ENCODE results near the gene CCSER1. TPM values are rescaled to one million over a fixed set of nuclear protein-coding genes. Genes with fewer than 3 reads are reported as not detected.

Gene CCSER1
- total and polyA plus RNA-seq, 2 experiments from 2014 or later = 2.9 to 3.4 TPM

DNA sequence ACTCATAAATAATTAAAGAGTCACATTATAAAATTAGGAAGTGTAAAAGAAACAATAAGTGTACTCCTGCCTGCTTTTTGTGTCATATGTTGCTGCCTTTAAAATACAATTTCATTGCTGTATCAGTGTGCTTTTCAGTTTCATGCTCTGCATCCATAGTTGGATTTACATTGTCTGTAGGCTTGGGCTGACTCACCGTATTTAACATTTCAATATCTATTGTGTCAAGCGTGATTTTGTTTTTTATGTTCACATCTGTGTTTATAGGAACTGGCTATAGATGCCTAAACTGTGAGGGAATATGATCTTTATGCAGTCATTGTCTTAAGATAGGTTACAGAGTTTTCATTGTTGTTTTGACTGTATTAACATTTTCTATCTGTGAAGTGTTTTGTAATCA lies 18.1 kb downstream of the CCSER1 start:
- Histone ChIP-seq H3K27me3 (ENCODE audit: insufficient read depth) (no peaks in the 10 kb centered on the region), H3F3A (replicated peaks; ENCODE audit: low read depth) (no peaks in the 10 kb centered on the region), H3K9me2 (ENCODE audit: insufficient read depth) (no peaks in the 10 kb centered on the region), H3K4me1 (ENCODE audit: insufficient read depth) (0 out of 2 replicates have a peak, but pooled peaks cover 12% of the 10 kb centered on the region), H3K79me2 (replicated peaks; ENCODE audit: insufficient read depth) (no peaks in the 10 kb centered on the region), H3K4me2 (no peak overlapping the region), H3K36me3 (ENCODE audit: insufficient read depth) (no peaks in the 10 kb centered on the region), H4K20me1 (replicated peaks; ENCODE audit: insufficient read depth) (no peaks in the 10 kb centered on the region), H3K27ac (ENCODE audit: low read depth) (no peak overlapping the region), H3K4me3 (no peak overlapping the region), H2AFZ (no peak overlapping the region)
- Mint-ChIP-seq H3K4me1 (peaks cover 8% of the 10 kb centered on the region; the same call in 2 of the 3 replicates), H3K4me3 (no peak overlapping the region), H3K27ac (peak overlapping the region; percentile 67), H3K36me3 (ENCODE audit: low read depth) (no peaks in the 10 kb centered on the region), H3K9me3 (no peaks in the 10 kb centered on the region), H3K27me3 (ENCODE audit: insufficient read depth, low read depth, poor library complexity) (peaks cover 2% of the 10 kb centered on the region)
- ATAC-seq (no peak), DNase-seq (ENCODE audit: low spot score) (peak; percentile 8)
- TF ChIP-seq STAT1 (IDR thresholded peaks at IDR 0.05; ENCODE audit: unreplicated experiment) (no peak), JUNB (IDR thresholded peaks at IDR 0.05; ENCODE audit: unreplicated experiment) (no peak), EZH2phosphoT487 (IDR thresholded peaks at IDR 0.05; ENCODE audit: unreplicated experiment) (no peak), NANOG (IDR thresholded peaks at IDR 0.05; ENCODE audit: borderline replicate concordance) (no peak), EZH2 (IDR thresholded peaks at IDR 0.05; ENCODE audit: low read depth, unreplicated experiment) (no peak), POLR2AphosphoS5 (IDR thresholded peaks at IDR 0.05; ENCODE audit: low read depth) (no peak), CREB1 (CRISPR knock-in tag; IDR thresholded peaks at IDR 0.05; ENCODE audit: low read depth) (no peak), ZNF331 (CRISPR knock-in tag; IDR thresholded peaks at IDR 0.05; ENCODE audit: low read depth) (no peak), ZNF114 (CRISPR knock-in tag; IDR thresholded peaks at IDR 0.05) (no peak)
- TF ChIP-seq, protein P1, sequence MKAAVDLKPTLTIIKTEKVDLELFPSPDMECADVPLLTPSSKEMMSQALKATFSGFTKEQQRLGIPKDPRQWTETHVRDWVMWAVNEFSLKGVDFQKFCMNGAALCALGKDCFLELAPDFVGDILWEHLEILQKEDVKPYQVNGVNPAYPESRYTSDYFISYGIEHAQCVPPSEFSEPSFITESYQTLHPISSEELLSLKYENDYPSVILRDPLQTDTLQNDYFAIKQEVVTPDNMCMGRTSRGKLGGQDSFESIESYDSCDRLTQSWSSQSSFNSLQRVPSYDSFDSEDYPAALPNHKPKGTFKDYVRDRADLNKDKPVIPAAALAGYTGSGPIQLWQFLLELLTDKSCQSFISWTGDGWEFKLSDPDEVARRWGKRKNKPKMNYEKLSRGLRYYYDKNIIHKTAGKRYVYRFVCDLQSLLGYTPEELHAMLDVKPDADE (IDR thresholded peaks at IDR 0.05) = no peak
- TF ChIP-seq, protein P2, sequence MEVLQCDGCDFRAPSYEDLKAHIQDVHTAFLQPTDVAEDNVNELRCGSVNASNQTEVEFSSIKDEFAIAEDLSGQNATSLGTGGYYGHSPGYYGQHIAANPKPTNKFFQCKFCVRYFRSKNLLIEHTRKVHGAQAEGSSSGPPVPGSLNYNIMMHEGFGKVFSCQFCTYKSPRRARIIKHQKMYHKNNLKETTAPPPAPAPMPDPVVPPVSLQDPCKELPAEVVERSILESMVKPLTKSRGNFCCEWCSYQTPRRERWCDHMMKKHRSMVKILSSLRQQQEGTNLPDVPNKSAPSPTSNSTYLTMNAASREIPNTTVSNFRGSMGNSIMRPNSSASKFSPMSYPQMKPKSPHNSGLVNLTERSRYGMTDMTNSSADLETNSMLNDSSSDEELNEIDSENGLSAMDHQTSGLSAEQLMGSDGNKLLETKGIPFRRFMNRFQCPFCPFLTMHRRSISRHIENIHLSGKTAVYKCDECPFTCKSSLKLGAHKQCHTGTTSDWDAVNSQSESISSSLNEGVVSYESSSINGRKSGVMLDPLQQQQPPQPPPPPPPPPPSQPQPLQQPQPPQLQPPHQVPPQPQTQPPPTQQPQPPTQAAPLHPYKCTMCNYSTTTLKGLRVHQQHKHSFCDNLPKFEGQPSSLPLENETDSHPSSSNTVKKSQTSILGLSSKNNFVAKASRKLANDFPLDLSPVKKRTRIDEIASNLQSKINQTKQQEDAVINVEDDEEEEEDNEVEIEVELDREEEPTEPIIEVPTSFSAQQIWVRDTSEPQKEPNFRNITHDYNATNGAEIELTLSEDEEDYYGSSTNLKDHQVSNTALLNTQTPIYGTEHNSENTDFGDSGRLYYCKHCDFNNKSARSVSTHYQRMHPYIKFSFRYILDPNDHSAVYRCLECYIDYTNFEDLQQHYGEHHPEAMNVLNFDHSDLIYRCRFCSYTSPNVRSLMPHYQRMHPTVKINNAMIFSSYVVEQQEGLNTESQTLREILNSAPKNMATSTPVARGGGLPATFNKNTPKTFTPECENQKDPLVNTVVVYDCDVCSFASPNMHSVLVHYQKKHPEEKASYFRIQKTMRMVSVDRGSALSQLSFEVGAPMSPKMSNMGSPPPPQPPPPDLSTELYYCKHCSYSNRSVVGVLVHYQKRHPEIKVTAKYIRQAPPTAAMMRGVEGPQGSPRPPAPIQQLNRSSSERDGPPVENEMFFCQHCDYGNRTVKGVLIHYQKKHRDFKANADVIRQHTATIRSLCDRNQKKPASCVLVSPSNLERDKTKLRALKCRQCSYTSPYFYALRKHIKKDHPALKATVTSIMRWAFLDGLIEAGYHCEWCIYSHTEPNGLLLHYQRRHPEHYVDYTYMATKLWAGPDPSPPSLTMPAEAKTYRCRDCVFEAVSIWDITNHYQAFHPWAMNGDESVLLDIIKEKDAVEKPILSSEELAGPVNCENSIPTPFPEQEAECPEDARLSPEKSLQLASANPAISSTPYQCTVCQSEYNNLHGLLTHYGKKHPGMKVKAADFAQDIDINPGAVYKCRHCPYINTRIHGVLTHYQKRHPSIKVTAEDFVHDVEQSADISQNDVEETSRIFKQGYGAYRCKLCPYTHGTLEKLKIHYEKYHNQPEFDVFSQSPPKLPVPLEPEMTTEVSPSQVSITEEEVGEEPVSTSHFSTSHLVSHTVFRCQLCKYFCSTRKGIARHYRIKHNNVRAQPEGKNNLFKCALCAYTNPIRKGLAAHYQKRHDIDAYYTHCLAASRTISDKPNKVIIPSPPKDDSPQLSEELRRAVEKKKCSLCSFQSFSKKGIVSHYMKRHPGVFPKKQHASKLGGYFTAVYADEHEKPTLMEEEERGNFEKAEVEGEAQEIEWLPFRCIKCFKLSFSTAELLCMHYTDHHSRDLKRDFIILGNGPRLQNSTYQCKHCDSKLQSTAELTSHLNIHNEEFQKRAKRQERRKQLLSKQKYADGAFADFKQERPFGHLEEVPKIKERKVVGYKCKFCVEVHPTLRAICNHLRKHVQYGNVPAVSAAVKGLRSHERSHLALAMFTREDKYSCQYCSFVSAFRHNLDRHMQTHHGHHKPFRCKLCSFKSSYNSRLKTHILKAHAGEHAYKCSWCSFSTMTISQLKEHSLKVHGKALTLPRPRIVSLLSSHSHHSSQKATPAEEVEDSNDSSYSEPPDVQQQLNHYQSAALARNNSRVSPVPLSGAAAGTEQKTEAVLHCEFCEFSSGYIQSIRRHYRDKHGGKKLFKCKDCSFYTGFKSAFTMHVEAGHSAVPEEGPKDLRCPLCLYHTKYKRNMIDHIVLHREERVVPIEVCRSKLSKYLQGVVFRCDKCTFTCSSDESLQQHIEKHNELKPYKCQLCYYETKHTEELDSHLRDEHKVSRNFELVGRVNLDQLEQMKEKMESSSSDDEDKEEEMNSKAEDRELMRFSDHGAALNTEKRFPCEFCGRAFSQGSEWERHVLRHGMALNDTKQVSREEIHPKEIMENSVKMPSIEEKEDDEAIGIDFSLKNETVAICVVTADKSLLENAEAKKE (CRISPR knock-in tag; IDR thresholded peaks at IDR 0.05) = no peak
- TF ChIP-seq, protein P3, sequence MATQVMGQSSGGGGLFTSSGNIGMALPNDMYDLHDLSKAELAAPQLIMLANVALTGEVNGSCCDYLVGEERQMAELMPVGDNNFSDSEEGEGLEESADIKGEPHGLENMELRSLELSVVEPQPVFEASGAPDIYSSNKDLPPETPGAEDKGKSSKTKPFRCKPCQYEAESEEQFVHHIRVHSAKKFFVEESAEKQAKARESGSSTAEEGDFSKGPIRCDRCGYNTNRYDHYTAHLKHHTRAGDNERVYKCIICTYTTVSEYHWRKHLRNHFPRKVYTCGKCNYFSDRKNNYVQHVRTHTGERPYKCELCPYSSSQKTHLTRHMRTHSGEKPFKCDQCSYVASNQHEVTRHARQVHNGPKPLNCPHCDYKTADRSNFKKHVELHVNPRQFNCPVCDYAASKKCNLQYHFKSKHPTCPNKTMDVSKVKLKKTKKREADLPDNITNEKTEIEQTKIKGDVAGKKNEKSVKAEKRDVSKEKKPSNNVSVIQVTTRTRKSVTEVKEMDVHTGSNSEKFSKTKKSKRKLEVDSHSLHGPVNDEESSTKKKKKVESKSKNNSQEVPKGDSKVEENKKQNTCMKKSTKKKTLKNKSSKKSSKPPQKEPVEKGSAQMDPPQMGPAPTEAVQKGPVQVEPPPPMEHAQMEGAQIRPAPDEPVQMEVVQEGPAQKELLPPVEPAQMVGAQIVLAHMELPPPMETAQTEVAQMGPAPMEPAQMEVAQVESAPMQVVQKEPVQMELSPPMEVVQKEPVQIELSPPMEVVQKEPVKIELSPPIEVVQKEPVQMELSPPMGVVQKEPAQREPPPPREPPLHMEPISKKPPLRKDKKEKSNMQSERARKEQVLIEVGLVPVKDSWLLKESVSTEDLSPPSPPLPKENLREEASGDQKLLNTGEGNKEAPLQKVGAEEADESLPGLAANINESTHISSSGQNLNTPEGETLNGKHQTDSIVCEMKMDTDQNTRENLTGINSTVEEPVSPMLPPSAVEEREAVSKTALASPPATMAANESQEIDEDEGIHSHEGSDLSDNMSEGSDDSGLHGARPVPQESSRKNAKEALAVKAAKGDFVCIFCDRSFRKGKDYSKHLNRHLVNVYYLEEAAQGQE (IDR thresholded peaks at IDR 0.05; ENCODE audit: unreplicated experiment) = no peak
- TF ChIP-seq, protein P4, sequence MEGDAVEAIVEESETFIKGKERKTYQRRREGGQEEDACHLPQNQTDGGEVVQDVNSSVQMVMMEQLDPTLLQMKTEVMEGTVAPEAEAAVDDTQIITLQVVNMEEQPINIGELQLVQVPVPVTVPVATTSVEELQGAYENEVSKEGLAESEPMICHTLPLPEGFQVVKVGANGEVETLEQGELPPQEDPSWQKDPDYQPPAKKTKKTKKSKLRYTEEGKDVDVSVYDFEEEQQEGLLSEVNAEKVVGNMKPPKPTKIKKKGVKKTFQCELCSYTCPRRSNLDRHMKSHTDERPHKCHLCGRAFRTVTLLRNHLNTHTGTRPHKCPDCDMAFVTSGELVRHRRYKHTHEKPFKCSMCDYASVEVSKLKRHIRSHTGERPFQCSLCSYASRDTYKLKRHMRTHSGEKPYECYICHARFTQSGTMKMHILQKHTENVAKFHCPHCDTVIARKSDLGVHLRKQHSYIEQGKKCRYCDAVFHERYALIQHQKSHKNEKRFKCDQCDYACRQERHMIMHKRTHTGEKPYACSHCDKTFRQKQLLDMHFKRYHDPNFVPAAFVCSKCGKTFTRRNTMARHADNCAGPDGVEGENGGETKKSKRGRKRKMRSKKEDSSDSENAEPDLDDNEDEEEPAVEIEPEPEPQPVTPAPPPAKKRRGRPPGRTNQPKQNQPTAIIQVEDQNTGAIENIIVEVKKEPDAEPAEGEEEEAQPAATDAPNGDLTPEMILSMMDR (conservative IDR thresholded peaks at IDR 0.05; ENCODE audit: low read depth in 2 of 2) = no peak
